MCF 10A (cell line): ENCODE measurements around the gene TOR4A. TPM values are rescaled to one million over a fixed set of nuclear protein-coding genes. Genes with fewer than 3 reads are reported as not detected.

Experiments
- Bru-seq: library from RNA; stranded (reverse); fragments of 400-500 nt; gene quantifications from one replicate; lab custom pipeline; 2021; lab: Mats Ljungman, UMichigan
- BruChase-seq, 2 experiments: library from RNA; stranded (reverse); fragments of 400-500 nt; gene quantifications; one replicate each; lab custom pipeline; 2021; lab: Mats Ljungman, UMichigan
- BruUV-seq: library from RNA; stranded (reverse); fragments of 400-500 nt; replicated peaks from 2 replicates; lab custom pipeline; 2021; lab: Mats Ljungman, UMichigan
- CTCF ChIA-PET: fragments of 300-600 bp; sonication (Branson Sonifier 250); formaldehyde crosslinking; extraction: SDS; loops from one replicate; lab custom pipeline; 2021; ENCODE audit warnings: antibody characterized with exemption, inconsistent platforms; lab: Yijun Ruan, JAX
- POLR2A ChIA-PET: fragments of 300-600, 350-650 bp; sonication (Branson Sonifier 250); formaldehyde crosslinking; extraction: SDS; loops from one replicate; lab custom pipeline; 2020; ENCODE audit warnings: antibody characterized with exemption, inconsistent platforms; lab: Yijun Ruan, JAX
- DNase-seq: peaks from one replicate; pipeline ENCODE4 v3.0.0-alpha.2; 2018; ENCODE audit not compliant: unreplicated experiment
- H3K27ac Mint-ChIP-seq: one replicate; pipeline ENCODE4 v1.8.0; 2022; ENCODE audit warnings: mild to moderate bottlenecking, low read depth, mixed read lengths; ENCODE audit not compliant: unreplicated experiment
- H3K27me3 Mint-ChIP-seq: one replicate; pipeline ENCODE4 v1.8.0; 2022; ENCODE audit warnings: mixed read lengths; ENCODE audit not compliant: insufficient read depth, unreplicated experiment
- H3K36me3 Mint-ChIP-seq: one replicate; pipeline ENCODE4 v1.8.0; 2022; ENCODE audit warnings: mild to moderate bottlenecking, moderate library complexity, mixed read lengths; ENCODE audit not compliant: insufficient read depth, unreplicated experiment
- H3K4me1 Mint-ChIP-seq: one replicate; pipeline ENCODE4 v1.8.0; 2022; ENCODE audit warnings: mixed read lengths; ENCODE audit not compliant: insufficient read depth, unreplicated experiment
- H3K4me3 Mint-ChIP-seq: one replicate; pipeline ENCODE4 v1.8.0; 2022; ENCODE audit warnings: mild to moderate bottlenecking, moderate library complexity, mixed read lengths; ENCODE audit not compliant: unreplicated experiment
- H3K9me3 Mint-ChIP-seq: one replicate; pipeline ENCODE4 v1.8.0; 2022; ENCODE audit warnings: mixed read lengths; ENCODE audit not compliant: unreplicated experiment
- intact Hi-C: fragments of 100-400 bp; cut with micrococcal nuclease; formaldehyde crosslinking; loops from 2 replicates; pipeline ENCODE4 v1.14.1; 2022
- long read RNA-seq: library from polyadenylated mRNA; stranded (forward); transcript quantifications from one replicate; pipeline ENCODE4 v2.0.0, GENCODE V29; 2022
- total RNA-seq: library from RNA; stranded (reverse); gene quantifications from 2 replicates; pipeline ENCODE4 v1.2.3, GENCODE V29; 2022
- TF ChIP-seq, protein P1 (sequence below): fragments of 200-600 bp; IDR thresholded peaks from one replicate; pipeline ENCODE4 v1.8.0; 2022; ENCODE audit warnings: antibody characterized with exemption, mild to moderate bottlenecking; ENCODE audit not compliant: unreplicated experiment

The TOR4A gene
- total RNA-seq (20.6 and 21.9 TPM in 2 replicates), Bru-seq, nascent RNA (percentile 57 among the genes with signal in this experiment), BruChase-seq, experiment 1, labeled RNA remaining after a 6-hour chase (percentile 80 among the genes with signal in this experiment), BruChase-seq, experiment 2, labeled RNA remaining after a 2-hour chase (percentile 77 among the genes with signal in this experiment)
- long read RNA-seq, full-length matches to known transcripts, result 24 of 35 reads
- long read RNA-seq, partial matches to known transcripts, result 11 of 35 reads
- long read RNA-seq, other reads (novel, unspliced or antisense), result 0 of 35 reads

DNA sequence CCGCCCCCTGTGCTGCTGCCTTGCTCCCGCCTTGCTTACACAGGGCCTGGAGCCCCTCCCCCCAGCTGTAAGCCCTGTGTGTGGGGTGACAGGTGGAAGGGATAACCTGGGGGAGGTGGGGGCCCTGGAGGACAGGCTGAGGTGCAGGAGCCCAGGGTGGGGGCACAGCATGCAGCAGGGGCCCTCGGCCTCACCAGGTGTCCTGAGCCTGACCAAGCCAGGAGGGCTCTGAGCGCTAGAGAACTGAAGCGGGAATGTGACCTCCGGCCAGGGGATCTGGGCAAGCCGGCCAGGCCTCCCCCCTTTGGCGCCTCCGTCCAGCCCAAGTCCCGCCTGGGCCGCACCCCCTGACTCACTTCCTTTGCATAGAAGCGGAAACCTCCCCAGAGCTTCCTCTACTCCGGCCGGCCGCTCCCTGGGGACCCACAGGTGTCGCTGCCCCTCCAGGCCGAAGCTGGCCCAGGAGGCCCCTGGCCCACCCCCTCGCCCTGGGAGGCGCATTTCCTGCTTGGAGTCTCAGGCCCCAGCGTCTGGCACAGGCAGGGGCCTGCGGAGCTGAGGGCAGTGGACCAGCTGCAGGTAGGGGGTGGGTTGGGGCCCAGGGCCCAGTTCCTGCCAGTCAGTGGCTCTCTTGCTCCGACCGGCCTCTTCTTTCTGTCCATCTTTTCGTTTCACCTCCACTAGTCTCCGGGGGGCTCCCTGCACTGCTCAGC, at the start of gene TOR4A:
Gene TOR4A (plus strand): TSS at position 398 of the 713 bp plus-strand sequence. CDS start 964 bp downstream, outside the sequence.
- H3K4me3 Mint-ChIP-seq, result peak within 1 kb of the TSS; percentile 72

DNA sequence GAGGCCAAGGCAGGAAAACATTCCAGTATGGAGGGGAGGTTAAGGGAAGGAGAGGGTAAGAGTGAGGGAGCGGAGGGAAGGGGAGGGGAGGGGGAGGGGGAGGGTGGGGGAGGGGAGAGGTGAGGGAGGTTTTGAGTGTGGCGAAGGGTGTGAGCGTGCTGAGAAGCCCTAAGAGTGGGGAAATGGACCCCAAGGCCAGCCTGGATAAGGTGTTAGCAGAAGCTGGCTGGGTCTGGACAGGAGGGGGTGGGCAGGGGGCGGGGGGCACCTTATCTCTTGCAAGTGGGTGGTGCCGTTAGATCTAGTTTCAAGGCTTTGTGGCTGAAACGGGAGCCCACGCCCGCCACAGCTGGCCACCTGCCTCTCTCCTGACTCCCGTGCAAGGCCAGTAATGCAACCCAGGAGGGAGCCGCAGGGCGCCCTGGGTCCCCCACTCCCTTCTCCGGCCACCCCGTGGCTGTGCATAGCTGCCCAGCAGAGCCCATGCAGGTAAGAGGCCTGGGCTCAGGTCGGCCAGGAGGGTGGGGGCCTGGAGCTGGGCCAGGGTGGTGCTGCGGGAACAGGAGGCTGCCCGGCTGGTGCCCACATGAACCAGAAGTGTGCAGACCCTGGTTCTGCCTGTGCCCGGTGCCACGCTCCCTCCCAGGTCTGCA, 49.5 kb upstream of the TOR4A start:
- intact Hi-C loops, result loop anchor here (1.0 to 10.0 kb wide), 4 partner anchors 39 to 183 kb away; partner anchors contain the start of genes LRRC26, NPDC1 and TMEM210
- Mint-ChIP-seq H3K36me3 (no peaks in the 10 kb centered on the region), H3K4me3 (no peak overlapping the region), H3K9me3 (no peaks in the 10 kb centered on the region), H3K27me3 (no peaks in the 10 kb centered on the region), H3K4me1 (peaks cover 15% of the 10 kb centered on the region), H3K27ac (peak overlapping the region; percentile 73)
- TF ChIP-seq, protein P1, sequence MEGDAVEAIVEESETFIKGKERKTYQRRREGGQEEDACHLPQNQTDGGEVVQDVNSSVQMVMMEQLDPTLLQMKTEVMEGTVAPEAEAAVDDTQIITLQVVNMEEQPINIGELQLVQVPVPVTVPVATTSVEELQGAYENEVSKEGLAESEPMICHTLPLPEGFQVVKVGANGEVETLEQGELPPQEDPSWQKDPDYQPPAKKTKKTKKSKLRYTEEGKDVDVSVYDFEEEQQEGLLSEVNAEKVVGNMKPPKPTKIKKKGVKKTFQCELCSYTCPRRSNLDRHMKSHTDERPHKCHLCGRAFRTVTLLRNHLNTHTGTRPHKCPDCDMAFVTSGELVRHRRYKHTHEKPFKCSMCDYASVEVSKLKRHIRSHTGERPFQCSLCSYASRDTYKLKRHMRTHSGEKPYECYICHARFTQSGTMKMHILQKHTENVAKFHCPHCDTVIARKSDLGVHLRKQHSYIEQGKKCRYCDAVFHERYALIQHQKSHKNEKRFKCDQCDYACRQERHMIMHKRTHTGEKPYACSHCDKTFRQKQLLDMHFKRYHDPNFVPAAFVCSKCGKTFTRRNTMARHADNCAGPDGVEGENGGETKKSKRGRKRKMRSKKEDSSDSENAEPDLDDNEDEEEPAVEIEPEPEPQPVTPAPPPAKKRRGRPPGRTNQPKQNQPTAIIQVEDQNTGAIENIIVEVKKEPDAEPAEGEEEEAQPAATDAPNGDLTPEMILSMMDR, result no peak
- no peak for DNase-seq
- no TSS peak for BruUV-seq
- POLR2A ChIA-PET, result interaction anchor here (0.6 to 6.3 kb wide), 7 partner anchors 12 to 141 kb away, joined by 3 to 73 read pairs (median 8); partner anchors contain the start of genes ANAPC2, MAN1B1, NDOR1 and SSNA1
- CTCF ChIA-PET, result interaction anchor here (0.6 to 2.7 kb wide), 13 partner anchors 14 to 349 kb away, joined by 3 to 15 read pairs (median 5); partner anchors contain the start of genes ANAPC2, NPDC1 and SSNA1

More for the DNA sequence above, at the start of gene TOR4A:
- TF ChIP-seq, protein P1, result no peak
- peaks cover 7% of the 10 kb centered on the region for H3K36me3 Mint-ChIP-seq
- POLR2A ChIA-PET, result interaction anchor here (0.7 to 2.0 kb wide), 12 partner anchors 9 to 275 kb away, joined by 3 to 13 read pairs (median 4); partner anchors contain the start of genes MRPL41, NELFB, NSMF and SSNA1
- CTCF ChIA-PET, result interaction anchor here (0.6 to 2.2 kb wide), 8 partner anchors 10 to 236 kb away, joined by 3 to 8 read pairs (median 4); partner anchors contain the start of gene NELFB
- H3K27ac Mint-ChIP-seq, result peak within 1 kb of the TSS; percentile 89
- peak; percentile 93 for DNase-seq
- no peaks in the 10 kb centered on the region for H3K9me3 Mint-ChIP-seq
- intact Hi-C loops, result no loop called here
- BruUV-seq, result no TSS peak
- no peaks in the 10 kb centered on the region for H3K27me3 Mint-ChIP-seq
- H3K4me1 Mint-ChIP-seq, result peaks cover 25% of the 10 kb centered on the region

DNA sequence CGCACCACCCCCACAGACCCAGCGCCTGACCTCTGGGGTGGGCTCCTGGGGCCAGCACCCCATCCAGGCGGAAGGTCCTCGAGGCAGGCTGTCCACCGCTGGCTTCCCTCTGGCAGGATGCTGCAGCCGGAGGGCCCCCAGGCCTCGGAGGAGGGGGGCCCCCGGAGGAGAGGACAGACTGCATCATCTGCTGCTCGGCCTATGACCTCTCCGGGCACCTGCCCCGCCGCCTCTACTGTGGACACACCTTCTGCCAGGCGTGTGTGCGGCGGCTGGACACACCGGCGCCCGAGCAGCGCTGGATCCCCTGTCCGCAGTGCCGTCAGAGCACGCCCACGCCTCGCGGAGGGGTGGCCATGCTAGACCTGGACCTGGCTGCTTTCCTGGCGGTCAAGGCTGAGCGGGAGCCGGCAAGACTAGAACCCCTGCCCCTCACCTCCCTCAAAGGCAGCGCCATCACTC, 49.0 kb upstream of the TOR4A start:
- Mint-ChIP-seq H3K4me3 (no peak overlapping the region), H3K9me3 (no peaks in the 10 kb centered on the region), H3K27ac (no peak overlapping the region), H3K36me3 (no peaks in the 10 kb centered on the region), H3K27me3 (no peaks in the 10 kb centered on the region), H3K4me1 (peaks cover 15% of the 10 kb centered on the region)
- TF ChIP-seq, protein P1, result no peak
- POLR2A ChIA-PET, result interaction anchor here (2.4 to 5.7 kb wide), 3 partner anchors 12 to 113 kb away, joined by 8 to 57 read pairs (median 29); partner anchors contain the start of genes ANAPC2, SSNA1 and TUBB4B
- CTCF ChIA-PET, result interaction anchor here (0.6 to 2.7 kb wide), 4 partner anchors 33 to 348 kb away, joined by 3 to 14 read pairs (median 4); no protein-coding TSS in a partner anchor
- intact Hi-C loops, result loop anchor here (10.0 kb wide), 2 partner anchors 54 to 184 kb away; partner anchors contain the start of genes LRRC26, NPDC1 and TMEM210
- BruUV-seq, result no TSS peak
- DNase-seq, result no peak
